HG02981 (cell line): Measurements from ENCODE around the gene PSMD3.

ENCODE experiments used
- ATAC-seq: cut with Tn5 transposase; IDR thresholded peaks from one replicate; pipeline ENCODE4 v1.9.1; 2021; ENCODE audit warnings: mild to moderate bottlenecking, moderate library complexity; ENCODE audit not compliant: unreplicated experiment

Gene PSMD3

GRCh38 chr17:39955726-39956225 lies 24.8 kb upstream of the PSMD3 start:
- no peak for ATAC-seq

GRCh38 chr17:39960524-39961041 lies 20.0 kb upstream of the PSMD3 start:
- ATAC-seq: no peak

GRCh38 chr17:39962642-39963220 lies 17.9 kb upstream of the PSMD3 start, which contains the start of gene GSDMA:
TSS of gene GSDMA (plus strand) at chr17:39963004. CDS start at chr17:39965688, 2,684 bp downstream.
- ATAC-seq: no peak

GRCh38 chr17:39963829-39964228 lies 16.8 kb upstream of the PSMD3 start:
- no peak for ATAC-seq

- no peak for ATAC-seq
These were observed 15.4 kb upstream of the PSMD3 start for GRCh38 chr17:39965017-39965699.

GRCh38 chr17:39966771-39967170 lies 13.8 kb upstream of the PSMD3 start:
- no peak for ATAC-seq

GRCh38 chr17:39968761-39969160 lies 11.8 kb upstream of the PSMD3 start:
- no peak for ATAC-seq

- ATAC-seq: no peak
These were observed 11.2 kb upstream of the PSMD3 start for GRCh38 chr17:39969375-39969774.

- no peak for ATAC-seq
These were observed 10.4 kb upstream of the PSMD3 start for GRCh38 chr17:39970157-39970692.

GRCh38 chr17:39971076-39971603 lies 9.5 kb upstream of the PSMD3 start:
- ATAC-seq: no peak

- ATAC-seq: no peak
These were observed 8.3 kb upstream of the PSMD3 start for GRCh38 chr17:39972271-39972670.

GRCh38 chr17:39973496-39973895 lies 7.1 kb upstream of the PSMD3 start:
- no peak for ATAC-seq

GRCh38 chr17:39974433-39974832 lies 6.2 kb upstream of the PSMD3 start:
- ATAC-seq: no peak

- no peak for ATAC-seq
These were observed 4.8 kb upstream of the PSMD3 start for GRCh38 chr17:39975801-39976200.

GRCh38 chr17:39979016-39979670 lies 1.5 kb upstream of the PSMD3 start:
- ATAC-seq: no peak

- no peak for ATAC-seq
These were observed 685 bp upstream of the PSMD3 start for GRCh38 chr17:39979893-39980350.

GRCh38 chr17:39981207-39981741 lies 667 bp downstream of the PSMD3 start:
- ATAC-seq: no peak

GRCh38 chr17:39981766-39982375 lies 1.3 kb downstream of the PSMD3 start:
- ATAC-seq: no peak

- no peak for ATAC-seq
These were observed 7.7 kb downstream of the PSMD3 start for GRCh38 chr17:39988206-39988810.

- no peak for ATAC-seq
These were observed 13.8 kb downstream of the PSMD3 start for GRCh38 chr17:39994448-39994847.
